Mucosa of gallbladder (tissue), 1 donor: Measurements from ENCODE around the gene TEX12. TPM values are rescaled to one million over a fixed set of nuclear protein-coding genes. Genes with fewer than 3 reads are reported as not detected.
"Not testable (repeated sequence)": the region's sequence is repeated elsewhere in the genome, so short reads cannot be mapped to it uniquely, and the experiment has no call there.

Experiments
- DNase-seq: peaks from one replicate; pipeline ENCODE4 v3.0.0-alpha.2; 2020; ENCODE audit warnings: low spot score
- total RNA-seq: library from RNA; stranded (reverse); gene quantifications from one replicate; pipeline ENCODE4 v1.2.1, GENCODE V29; 2021
- donor health status: DM: no; HTN: no; CAD: no.

Gene TEX12
- not detected for total RNA-seq

GRCh38 chr11:112167145-112167544, at the start of gene TEX12:
TEX12 (plus strand) TSS chr11:112167372; CDS start chr11:112169269, 1,897 bp downstream.
- DNase-seq, result no peak

- no peak for DNase-seq
These were observed 49.0 kb upstream of the TEX12 start for GRCh38 chr11:112118176-112118575.

- DNase-seq, result no peak
These were observed 45.1 kb upstream of the TEX12 start for GRCh38 chr11:112121981-112122615.

GRCh38 chr11:112123129-112123528, 44.0 kb upstream of the TEX12 start:
- no peak for DNase-seq

GRCh38 chr11:112127056-112127455, 40.1 kb upstream of the TEX12 start:
- DNase-seq, result no peak

GRCh38 chr11:112128483-112129121, 38.6 kb upstream of the TEX12 start:
- DNase-seq, result peak; percentile 67

- peak; percentile 26 for DNase-seq
These were observed 37.5 kb upstream of the TEX12 start for GRCh38 chr11:112129656-112130055.

GRCh38 chr11:112132737-112133136, 34.4 kb upstream of the TEX12 start:
- no peak for DNase-seq

GRCh38 chr11:112134473-112134872, 32.7 kb upstream of the TEX12 start:
- no peak for DNase-seq

- no peak for DNase-seq
These were observed 23.6 kb upstream of the TEX12 start for GRCh38 chr11:112143597-112143996.

- no peak for DNase-seq
These were observed 16.7 kb upstream of the TEX12 start for GRCh38 chr11:112150517-112150916.

GRCh38 chr11:112156153-112156955, 10.8 kb upstream of the TEX12 start:
- no peak for DNase-seq

- peak; percentile 68 for DNase-seq
These were observed 10.0 kb upstream of the TEX12 start for GRCh38 chr11:112156956-112157766.

- no peak for DNase-seq
These were observed 7.8 kb upstream of the TEX12 start for GRCh38 chr11:112159098-112160065.

- no peak for DNase-seq
These were observed 6.9 kb upstream of the TEX12 start for GRCh38 chr11:112160091-112160848.

GRCh38 chr11:112161012-112161411, 6.2 kb upstream of the TEX12 start:
- DNase-seq, result no peak

- DNase-seq, result not testable (repeated sequence)
These were observed 5.0 kb upstream of the TEX12 start for GRCh38 chr11:112162200-112162599.

- no peak for DNase-seq
These were observed 4.2 kb upstream of the TEX12 start for GRCh38 chr11:112162761-112163546.
